Transverse colon (tissue), 4 donors: ENCODE measurements around the gene PAPOLA. TPM values are rescaled to one million over a fixed set of nuclear protein-coding genes. Genes with fewer than 3 reads are reported as not detected.

Experiments used
- DNase-seq: peaks from one replicate; pipeline ENCODE4 v3.0.0-alpha.2; 2019
- H3K27ac ChIP-seq, 4 donors: fragments of 200-600 bp; sonication (generic); 2 replicates each; pipeline ENCODE4 v1.5.1; 2016 to 2018; ENCODE audit warnings: inconsistent platforms in 4 of 4
- H3K27me3 ChIP-seq: fragments of 200-600 bp; sonication (generic); 2 replicates; pipeline ENCODE4 v1.5.1; 2017; ENCODE audit warnings: inconsistent platforms
- H3K36me3 ChIP-seq, 4 donors: fragments of 200-600 bp; sonication (generic); 2 replicates each; pipeline ENCODE4 v1.5.1; 2017 to 2019; ENCODE audit warnings: inconsistent platforms in 4 of 4
- H3K4me1 ChIP-seq, 4 donors: fragments of 200-600 bp; sonication (generic); 2 replicates each; pipeline ENCODE4 v1.5.1; 2017 to 2020; ENCODE audit warnings: inconsistent platforms in 4 of 4
- H3K4me3 ChIP-seq, 4 donors: fragments of 200-600 bp; sonication (generic); 1 replicate in 1 of 4; 2 replicates in 3 of 4; pipeline versions ENCODE4 v1.5.1 to v1.6.1; 2017 to 2019; ENCODE audit warnings: inconsistent platforms in 4 of 4
- H3K9me3 ChIP-seq, 2 donors: fragments of 200-600 bp; sonication (generic); 2 replicates each; pipeline ENCODE4 v1.5.1; 2017 to 2019; ENCODE audit warnings: inconsistent platforms in 2 of 2
- CTCF ChIP-seq, 5 experiments: fragments of 200-600 bp in 3 of 5; fragments of 450-650 bp in 2 of 5; sonication (generic) in 3 of 5; IDR thresholded peaks; 1 replicate in 2 of 5; 2 replicates in 3 of 5; pipeline ENCODE4 v1.5.1; 2016 to 2017; ENCODE audit warnings: antibody characterized with exemption in 5 of 5, inconsistent platforms in 3 of 5, mild to moderate bottlenecking in 2 of 5, moderate library complexity in 1 of 5
- EP300 ChIP-seq: sonication (generic); formaldehyde crosslinking; IDR thresholded peaks from one replicate; pipeline ENCODE4 v1.6.1; 2017; ENCODE audit warnings: antibody characterized with exemption, low read depth
- POLR2A ChIP-seq: fragments of 450-650 bp; IDR thresholded peaks from one replicate; pipeline ENCODE4 v1.6.1; 2016; ENCODE audit warnings: antibody characterized with exemption, mild to moderate bottlenecking, moderate library complexity
- POLR2AphosphoS5 ChIP-seq, 3 donors: sonication (generic); formaldehyde crosslinking; IDR thresholded peaks; one replicate each; pipeline ENCODE4 v1.6.1; 2016; ENCODE audit warnings: antibody characterized with exemption in 3 of 3
- WGBS, 2 donors: methylation state at CpG; one replicate each; pipeline ENCODE4 v1.1.5; 2018; ENCODE audit warnings: low coverage in 1 of 2; 5-methylcytosine and 5-hydroxymethylcytosine counted together
- in situ Hi-C, 4 donors: fragments of 200-750 bp; cut with MboI; loops; one replicate each; pipeline versions ENCODE4 v1.15.0 to v1.15.1; 2017; ENCODE audit warnings: low sequenced_read_pairs in 3 of 4, low pct_ligation_motif_present in 1 of 4, low pct_unique_long_range_greater_than_20kb in 1 of 4
- intact Hi-C: fragments of 100-400 bp; cut with DNase I; formaldehyde crosslinking; loops from one replicate; pipeline ENCODE4 v1.15.1; 2023; ENCODE audit warnings: low total_unique reads
- total RNA-seq, 4 donors: library from RNA; depleted of rRNA; stranded (reverse); fragments of >200 nt; gene quantifications; one replicate each; pipeline ENCODE4 v1.1.0, GENCODE V29; 2016

Gene PAPOLA
- total RNA-seq, 4 donors from 2014 or later: 166 to 231 (median 193) TPM

- in situ Hi-C loops (no loop called here), intact Hi-C loops (no loop called here)
- H3K9me3 ChIP-seq: no peaks in the 10 kb centered on the region
- DNase-seq: no peak
- no peaks in the 10 kb centered on the region for H3K27me3 ChIP-seq
- TF ChIP-seq EP300 (no peak), POLR2A (no peak), POLR2AphosphoS5 (IDR thresholded peaks at IDR 0.05) (no peak), CTCF (IDR thresholded peaks at IDR 0.05) (no peak)
- H3K4me3 ChIP-seq: no peak overlapping the region
- H3K27ac ChIP-seq: no peak overlapping the region
- H3K4me1 ChIP-seq: peaks cover 4 to 10% (median 6%) of the 10 kb centered on the region in 4 donors
- WGBS, 2 donors: 31 to 57% methylated on average over 3 to 5 of the region's 5 CpGs
- no peaks in the 10 kb centered on the region for H3K36me3 ChIP-seq
These were observed 5.1 kb upstream of the PAPOLA start for GRCh38 chr14:96497087-96497486.

- Histone ChIP-seq H3K9me3 (no peaks in the 10 kb centered on the region), H3K4me1 (peaks cover 4 to 10% (median 6%) of the 10 kb centered on the region in 4 donors), H3K27ac (no peak overlapping the region), H3K36me3 (no peaks in the 10 kb centered on the region), H3K4me3 (no peak overlapping the region), H3K27me3 (no peaks in the 10 kb centered on the region)
- WGBS, 2 donors: 69 to 95% methylated on average over 2 to 3 of the region's 3 CpGs
- no peak for DNase-seq
- intact Hi-C loops: no loop called here
- TF ChIP-seq POLR2A (no peak), EP300 (no peak), POLR2AphosphoS5 (IDR thresholded peaks at IDR 0.05) (no peak), CTCF (IDR thresholded peaks at IDR 0.05) (no peak)
- in situ Hi-C loops: no loop called here
These were observed 4.6 kb upstream of the PAPOLA start for GRCh38 chr14:96497586-96497985.

GRCh38 chr14:96501217-96501739 is 904 bp upstream of the PAPOLA start:
- TF ChIP-seq POLR2AphosphoS5 (IDR thresholded peaks at IDR 0.05) (no peak), CTCF (IDR thresholded peaks at IDR 0.05) (no peak)
- Histone ChIP-seq H3K4me1 (peaks cover 16 to 37% (median 27%) of the 10 kb centered on the region in 4 donors), H3K27ac (peak overlapping the region; percentile 96 to 98 (median 96)), H3K4me3 (peak overlapping the region; percentile 79 to 99 (median 86)), H3K27me3 (no peaks in the 10 kb centered on the region), H3K9me3 (no peaks in the 10 kb centered on the region), H3K36me3 (no peaks in the 10 kb centered on the region)
- 3 to 10% methylated on average over 12 to 15 of the region's 15 CpGs for WGBS, 2 donors
- DNase-seq: no peak
- intact Hi-C loops (no loop called here), in situ Hi-C loops (no loop called here)

DNA sequence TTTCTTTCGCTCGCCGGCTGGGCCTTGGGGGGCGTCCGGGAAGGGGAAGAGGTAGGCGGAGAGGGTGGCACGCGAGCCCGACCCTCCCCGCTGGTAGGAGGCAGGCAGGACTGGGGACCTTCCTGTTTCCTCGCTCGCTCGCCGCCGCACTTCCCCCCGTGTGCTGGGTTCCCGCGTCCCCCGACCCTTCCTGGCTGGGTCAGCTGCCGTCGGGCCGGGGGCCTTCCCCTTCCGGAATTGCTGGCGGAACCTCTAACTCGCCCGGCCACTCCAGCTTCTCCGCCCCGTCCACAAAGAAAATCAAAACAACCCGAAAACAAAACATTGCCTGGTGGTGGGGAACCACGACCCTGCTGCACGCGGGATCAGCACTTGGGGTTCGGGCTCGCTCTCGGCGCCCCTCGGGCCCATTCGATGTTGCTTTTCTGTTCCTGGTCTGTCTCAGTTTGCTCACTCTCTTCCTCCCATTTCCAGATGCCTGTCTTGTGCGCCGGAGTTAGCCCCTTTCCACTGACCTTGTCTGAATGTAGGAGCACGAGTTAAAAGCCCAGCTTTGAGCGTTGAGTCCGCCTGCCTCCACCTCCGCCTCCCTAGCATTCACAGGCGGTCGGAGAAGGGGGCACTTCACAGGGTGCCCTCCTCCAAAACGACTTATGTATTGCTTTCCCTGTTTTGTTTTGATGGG is 581 bp downstream of the PAPOLA start:
- Histone ChIP-seq H3K36me3 (no peaks in the 10 kb centered on the region), H3K4me1 (peaks cover 16 to 46% (median 29%) of the 10 kb centered on the region in 4 donors), H3K27ac (peak overlapping the region; percentile 96 to 98 (median 96)), H3K9me3 (no peaks in the 10 kb centered on the region), H3K27me3 (no peaks in the 10 kb centered on the region), H3K4me3 (peak overlapping the region; percentile 79 to 99 (median 86))
- 1% methylated on average over 46 of the region's 47 CpGs; no CpG with 5 or more reads in 1 of the 2 donors for WGBS, 2 donors
- TF ChIP-seq CTCF (IDR thresholded peaks at IDR 0.05) (no peak), POLR2AphosphoS5 (IDR thresholded peaks at IDR 0.05) (no peak), EP300 (no peak), POLR2A (no peak)
- intact Hi-C loops: no loop called here
- in situ Hi-C loops: no loop called here
- peak; percentile 58 for DNase-seq
